Endodermal cell (in vitro differentiated cells): ENCODE data around the gene SMYD3. TPM values are rescaled to one million over a fixed set of nuclear protein-coding genes. Genes with fewer than 3 reads are reported as not detected.

Experiments
- DNase-seq: peaks from one replicate; pipeline ENCODE4 v3.0.0-alpha.2; 2017
- H3K27ac ChIP-seq: 2 replicates; pipeline ENCODE4 v1.5.1; 2013; ENCODE audit warnings: mild to moderate bottlenecking, low read depth, low read length, moderate library complexity
- H3K27me3 ChIP-seq: 2 replicates; pipeline ENCODE4 v1.6.1; 2013; ENCODE audit warnings: mild to moderate bottlenecking, low read length, moderate library complexity; ENCODE audit not compliant: insufficient read depth, control insufficient read depth, poor library complexity, severe bottlenecking
- H3K36me3 ChIP-seq: 2 replicates; pipeline ENCODE4 v1.7.0; 2013; ENCODE audit warnings: mild to moderate bottlenecking, low read length, moderate library complexity; ENCODE audit not compliant: control insufficient read depth, insufficient read depth
- H3K4me1 ChIP-seq: one replicate; pipeline ENCODE4 v1.7.0; 2013; ENCODE audit warnings: low read length; ENCODE audit not compliant: control insufficient read depth, insufficient read depth
- H3K4me3 ChIP-seq: 2 replicates; pipeline ENCODE4 v1.5.1; 2013; ENCODE audit warnings: mild to moderate bottlenecking, low read length, moderate library complexity
- H3K9ac ChIP-seq: 2 replicates; pipeline ENCODE4 v1.6.1; 2013; ENCODE audit warnings: mild to moderate bottlenecking, low read length, moderate library complexity; ENCODE audit not compliant: poor library complexity, severe bottlenecking; ENCODE audit errors: extremely low read depth
- H3K9me3 ChIP-seq: 2 replicates; pipeline ENCODE4 v1.6.1; 2013; ENCODE audit warnings: mild to moderate bottlenecking, low read length, moderate library complexity; ENCODE audit not compliant: control insufficient read depth
- H3K27ac Mint-ChIP-seq: 2 replicates; pipeline ENCODE4 v1.8.0; 2020; ENCODE audit warnings: mixed read lengths
- H3K27me3 Mint-ChIP-seq: 2 replicates; pipeline ENCODE4 v1.8.0; 2021; ENCODE audit warnings: mild to moderate bottlenecking, mixed read lengths; ENCODE audit not compliant: insufficient read depth
- H3K36me3 Mint-ChIP-seq: 2 replicates; pipeline ENCODE4 v1.8.0; 2020; ENCODE audit warnings: low read depth, mixed read lengths
- H3K4me1 Mint-ChIP-seq: 2 replicates; pipeline ENCODE4 v1.8.0; 2020; ENCODE audit warnings: mixed read lengths
- H3K4me3 Mint-ChIP-seq: 2 replicates; pipeline ENCODE4 v1.8.0; 2020; ENCODE audit warnings: mild to moderate bottlenecking, moderate library complexity, mixed read lengths
- H3K9me3 Mint-ChIP-seq: 2 replicates; pipeline ENCODE4 v1.8.0; 2020; ENCODE audit warnings: mild to moderate bottlenecking, mixed read lengths
- WGBS, 2 experiments: methylation state at CpG; one replicate each; pipeline versions ENCODE4 v1.1.5 to v1.1.7; 2013; ENCODE audit warnings: missing lambda C conversion rate in 2 of 2, mixed read lengths in 1 of 2; ENCODE audit not compliant: insufficient coverage in 1 of 2, insufficient read length in 1 of 2; 5-methylcytosine and 5-hydroxymethylcytosine counted together
- total RNA-seq, 2 donors: library from RNA; stranded (reverse); fragmentation: NEBNext Ultra II Directional in 1 of 2; extraction: Animal tissue kit (Norgen Biotek cat#: 25700) in 1 of 2; gene quantifications; 2 replicates in 1 of 2; 3 replicates in 1 of 2; pipeline ENCODE4 v1.2.1, GENCODE V29; 2021
- TF ChIP-seq, protein P1 (sequence below): fragments of 200-600 bp; sonication (generic); conservative IDR thresholded peaks from 2 replicates; pipeline ENCODE4 v1.5.0; 2021; ENCODE audit warnings: antibody characterized with exemption, mild to moderate bottlenecking

The SMYD3 gene
- total RNA-seq, 2 donors from 2014 or later = 32.3 to 45.8 TPM

DNA sequence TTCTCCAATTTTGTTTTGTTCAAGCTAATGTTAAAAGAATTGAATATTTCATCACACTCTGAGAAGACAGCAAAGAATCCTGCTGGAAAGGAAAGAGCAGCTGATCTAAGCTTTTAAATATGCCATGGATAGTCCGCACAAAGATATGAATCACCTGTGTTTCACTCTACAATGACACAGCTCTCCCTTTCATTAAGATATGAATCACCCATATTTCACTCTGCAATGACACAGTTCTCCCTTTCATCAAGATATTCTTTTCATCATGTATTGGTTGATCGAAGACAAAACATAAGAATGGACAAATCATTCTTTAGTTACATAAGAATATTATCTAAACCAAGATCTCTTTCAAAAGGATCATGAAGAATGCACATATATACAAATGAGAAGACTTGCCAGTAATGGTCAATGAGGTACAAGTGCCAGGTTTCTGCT, 367.3 kb downstream of the SMYD3 start:
- TF ChIP-seq, protein P1, sequence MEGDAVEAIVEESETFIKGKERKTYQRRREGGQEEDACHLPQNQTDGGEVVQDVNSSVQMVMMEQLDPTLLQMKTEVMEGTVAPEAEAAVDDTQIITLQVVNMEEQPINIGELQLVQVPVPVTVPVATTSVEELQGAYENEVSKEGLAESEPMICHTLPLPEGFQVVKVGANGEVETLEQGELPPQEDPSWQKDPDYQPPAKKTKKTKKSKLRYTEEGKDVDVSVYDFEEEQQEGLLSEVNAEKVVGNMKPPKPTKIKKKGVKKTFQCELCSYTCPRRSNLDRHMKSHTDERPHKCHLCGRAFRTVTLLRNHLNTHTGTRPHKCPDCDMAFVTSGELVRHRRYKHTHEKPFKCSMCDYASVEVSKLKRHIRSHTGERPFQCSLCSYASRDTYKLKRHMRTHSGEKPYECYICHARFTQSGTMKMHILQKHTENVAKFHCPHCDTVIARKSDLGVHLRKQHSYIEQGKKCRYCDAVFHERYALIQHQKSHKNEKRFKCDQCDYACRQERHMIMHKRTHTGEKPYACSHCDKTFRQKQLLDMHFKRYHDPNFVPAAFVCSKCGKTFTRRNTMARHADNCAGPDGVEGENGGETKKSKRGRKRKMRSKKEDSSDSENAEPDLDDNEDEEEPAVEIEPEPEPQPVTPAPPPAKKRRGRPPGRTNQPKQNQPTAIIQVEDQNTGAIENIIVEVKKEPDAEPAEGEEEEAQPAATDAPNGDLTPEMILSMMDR = no peak
- H3K27ac ChIP-seq = no peak overlapping the region
- H3K4me1 ChIP-seq = no peaks in the 10 kb centered on the region
- H3K9ac ChIP-seq = no peak overlapping the region
- H3K27me3 ChIP-seq = no peaks in the 10 kb centered on the region
- H3K4me3 ChIP-seq = no peak overlapping the region
- no peaks in the 10 kb centered on the region for H3K36me3 ChIP-seq
- H3K36me3 Mint-ChIP-seq = no peaks in the 10 kb centered on the region
- 60 to 97% methylated on average over 1 to 2 of the region's 2 CpGs for WGBS, 2 experiments
- H3K4me1 Mint-ChIP-seq = peaks cover 4% of the 10 kb centered on the region
- H3K27ac Mint-ChIP-seq = no peak overlapping the region
- DNase-seq = no peak
- H3K9me3 Mint-ChIP-seq = no peaks in the 10 kb centered on the region
- no peak overlapping the region for H3K4me3 Mint-ChIP-seq
- no peaks in the 10 kb centered on the region for H3K27me3 Mint-ChIP-seq
- H3K9me3 ChIP-seq = no peaks in the 10 kb centered on the region

GRCh38 chr1:246138781-246139180, 368.3 kb downstream of the SMYD3 start:
- WGBS, 2 experiments = 50% methylated on average over 2 of the region's 2 CpGs; no CpG with 5 or more reads in 1 of the 2 experiments
- H3K4me1 ChIP-seq = no peaks in the 10 kb centered on the region
- Mint-ChIP-seq H3K9me3 (no peaks in the 10 kb centered on the region), H3K27me3 (no peaks in the 10 kb centered on the region), H3K4me3 (no peak overlapping the region), H3K36me3 (no peaks in the 10 kb centered on the region), H3K4me1 (peaks cover 4% of the 10 kb centered on the region), H3K27ac (no peak overlapping the region)
- no peak for DNase-seq
- no peak overlapping the region for H3K9ac ChIP-seq
- TF ChIP-seq, protein P1 = no peak
- H3K4me3 ChIP-seq = no peak overlapping the region
- no peaks in the 10 kb centered on the region for H3K9me3 ChIP-seq
- no peak overlapping the region for H3K27ac ChIP-seq
- no peaks in the 10 kb centered on the region for H3K27me3 ChIP-seq
- H3K36me3 ChIP-seq = no peaks in the 10 kb centered on the region

GRCh38 chr1:246136477-246136876, 370.6 kb downstream of the SMYD3 start:
- Mint-ChIP-seq H3K4me3 (no peak overlapping the region), H3K9me3 (no peaks in the 10 kb centered on the region), H3K27ac (no peak overlapping the region), H3K4me1 (peaks cover 4% of the 10 kb centered on the region), H3K36me3 (no peaks in the 10 kb centered on the region), H3K27me3 (no peaks in the 10 kb centered on the region)
- no peaks in the 10 kb centered on the region for H3K36me3 ChIP-seq
- H3K4me1 ChIP-seq = no peaks in the 10 kb centered on the region
- no peaks in the 10 kb centered on the region for H3K9me3 ChIP-seq
- DNase-seq = no peak
- H3K27me3 ChIP-seq = no peaks in the 10 kb centered on the region
- TF ChIP-seq, protein P1 = no peak
- H3K9ac ChIP-seq = no peak overlapping the region
- no peak overlapping the region for H3K27ac ChIP-seq
- H3K4me3 ChIP-seq = no peak overlapping the region
